ENCODE measurements around the gene ACSS1.

The ACSS1 gene

DNA sequence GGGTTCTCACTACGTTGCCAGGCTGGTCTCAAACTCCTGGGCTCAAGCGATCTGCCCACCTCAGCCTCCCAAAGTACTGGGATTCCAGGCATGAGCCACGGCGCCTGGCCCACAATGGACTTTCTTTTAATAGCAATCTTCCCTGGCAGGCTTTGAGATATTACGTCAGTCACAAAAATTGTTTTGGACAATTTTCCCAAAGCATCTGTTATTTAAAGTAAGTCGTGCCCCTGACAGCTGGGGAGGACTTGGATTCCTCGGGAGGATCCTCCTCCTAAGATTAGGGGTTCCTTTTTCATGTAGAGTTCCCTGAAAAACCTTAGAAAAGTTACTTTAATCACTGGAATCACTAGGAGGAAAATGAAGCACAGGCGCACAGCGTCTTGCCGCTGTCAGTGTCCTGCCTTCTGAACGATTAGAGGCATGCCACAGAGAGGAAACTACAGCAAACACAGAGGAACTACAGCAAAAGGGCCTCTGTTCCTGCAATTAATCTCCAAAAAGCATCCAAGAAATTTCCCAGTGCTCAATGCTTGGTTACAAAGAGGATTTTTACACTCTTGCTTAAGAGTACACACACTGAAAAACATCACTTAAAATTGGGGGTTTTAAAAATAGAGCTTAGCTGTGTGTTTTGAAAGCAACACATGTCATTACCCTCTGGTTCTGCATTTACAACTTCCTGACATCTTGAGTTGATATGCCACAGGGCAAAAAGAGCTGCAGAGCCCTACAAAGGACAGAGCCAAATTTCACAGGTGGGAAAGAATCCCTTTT is 4.5 kb downstream of the ACSS1 start:
- peak; percentile 14 for DNase-seq (ENCODE audit: low spot score)
- no peak overlapping the region for H3K4me3 ChIP-seq (ENCODE audit: severe bottlenecking)
- TF ChIP-seq, protein P1, sequence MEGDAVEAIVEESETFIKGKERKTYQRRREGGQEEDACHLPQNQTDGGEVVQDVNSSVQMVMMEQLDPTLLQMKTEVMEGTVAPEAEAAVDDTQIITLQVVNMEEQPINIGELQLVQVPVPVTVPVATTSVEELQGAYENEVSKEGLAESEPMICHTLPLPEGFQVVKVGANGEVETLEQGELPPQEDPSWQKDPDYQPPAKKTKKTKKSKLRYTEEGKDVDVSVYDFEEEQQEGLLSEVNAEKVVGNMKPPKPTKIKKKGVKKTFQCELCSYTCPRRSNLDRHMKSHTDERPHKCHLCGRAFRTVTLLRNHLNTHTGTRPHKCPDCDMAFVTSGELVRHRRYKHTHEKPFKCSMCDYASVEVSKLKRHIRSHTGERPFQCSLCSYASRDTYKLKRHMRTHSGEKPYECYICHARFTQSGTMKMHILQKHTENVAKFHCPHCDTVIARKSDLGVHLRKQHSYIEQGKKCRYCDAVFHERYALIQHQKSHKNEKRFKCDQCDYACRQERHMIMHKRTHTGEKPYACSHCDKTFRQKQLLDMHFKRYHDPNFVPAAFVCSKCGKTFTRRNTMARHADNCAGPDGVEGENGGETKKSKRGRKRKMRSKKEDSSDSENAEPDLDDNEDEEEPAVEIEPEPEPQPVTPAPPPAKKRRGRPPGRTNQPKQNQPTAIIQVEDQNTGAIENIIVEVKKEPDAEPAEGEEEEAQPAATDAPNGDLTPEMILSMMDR (IDR thresholded peaks at IDR 0.05; ENCODE audit: poor library complexity, severe bottlenecking) = no peak
- H3K36me3 ChIP-seq (ENCODE audit: low read depth) = no peaks in the 10 kb centered on the region
- no peak overlapping the region for H3K27ac ChIP-seq (ENCODE audit: poor library complexity, severe bottlenecking)
- ATAC-seq (ENCODE audit: low read depth) = no peak
- no peaks in the 10 kb centered on the region for H3K4me1 ChIP-seq (ENCODE audit: insufficient read depth, poor library complexity, severe bottlenecking)
- no peaks in the 10 kb centered on the region for H3K27me3 ChIP-seq (ENCODE audit: insufficient read depth, poor library complexity, severe bottlenecking)
- H3K9me3 ChIP-seq (ENCODE audit: severe bottlenecking) = no peaks in the 10 kb centered on the region

DNA sequence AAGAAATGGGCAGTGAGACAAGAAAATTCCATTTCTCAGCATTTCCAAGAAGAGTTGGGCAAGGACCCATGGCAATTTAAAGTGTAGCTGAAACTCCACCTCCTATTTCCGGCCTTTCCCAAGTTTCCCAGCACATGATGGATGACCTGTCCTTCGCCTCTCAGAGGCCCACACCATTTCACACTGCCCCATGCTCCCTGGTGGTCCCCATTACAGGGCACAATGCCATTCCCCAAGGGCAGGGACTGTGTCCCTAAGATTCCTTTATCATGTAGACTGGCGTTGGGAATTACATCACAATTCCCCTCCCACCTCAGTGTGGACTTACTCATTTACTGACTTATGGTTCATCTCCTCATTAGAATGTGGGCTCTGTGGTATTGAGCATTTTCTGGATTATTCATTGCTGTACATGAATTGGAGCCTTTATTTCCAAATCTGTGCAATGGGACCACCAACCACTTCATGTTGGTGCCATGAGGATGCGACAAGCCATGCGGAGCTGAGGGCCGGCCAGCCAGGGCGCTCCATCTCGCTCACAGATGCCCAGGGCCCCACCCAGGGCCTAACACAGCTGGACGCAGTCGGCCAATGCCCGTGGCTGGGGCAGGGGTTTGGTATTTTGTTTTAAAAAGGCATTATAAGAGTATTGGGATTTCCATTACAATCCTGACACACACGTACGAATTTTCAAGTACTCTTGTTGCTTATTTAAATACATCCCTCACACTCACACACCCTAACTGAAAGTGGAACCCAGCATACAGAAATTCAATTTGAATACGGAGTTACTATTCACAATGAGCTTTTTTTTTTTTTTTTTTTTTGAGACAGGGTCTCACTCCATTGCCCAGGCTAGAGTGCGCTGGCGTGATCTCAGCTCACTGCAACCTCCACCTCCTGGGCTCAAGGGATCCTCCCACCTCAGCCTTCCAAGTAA is 5.4 kb downstream of the ACSS1 start:
- H3K4me3 ChIP-seq (ENCODE audit: severe bottlenecking) = no peak overlapping the region
- ATAC-seq (ENCODE audit: low read depth) (no peak), DNase-seq (ENCODE audit: low spot score) (peak; percentile 29)
- no peaks in the 10 kb centered on the region for H3K9me3 ChIP-seq (ENCODE audit: severe bottlenecking)
- no peak overlapping the region for H3K27ac ChIP-seq (ENCODE audit: poor library complexity, severe bottlenecking)
- no peaks in the 10 kb centered on the region for H3K36me3 ChIP-seq (ENCODE audit: low read depth)
- TF ChIP-seq, protein P1 (IDR thresholded peaks at IDR 0.05; ENCODE audit: poor library complexity, severe bottlenecking) = no peak
- no peaks in the 10 kb centered on the region for H3K27me3 ChIP-seq (ENCODE audit: insufficient read depth, poor library complexity, severe bottlenecking)
- H3K4me1 ChIP-seq (ENCODE audit: insufficient read depth, poor library complexity, severe bottlenecking) = no peaks in the 10 kb centered on the region

DNA sequence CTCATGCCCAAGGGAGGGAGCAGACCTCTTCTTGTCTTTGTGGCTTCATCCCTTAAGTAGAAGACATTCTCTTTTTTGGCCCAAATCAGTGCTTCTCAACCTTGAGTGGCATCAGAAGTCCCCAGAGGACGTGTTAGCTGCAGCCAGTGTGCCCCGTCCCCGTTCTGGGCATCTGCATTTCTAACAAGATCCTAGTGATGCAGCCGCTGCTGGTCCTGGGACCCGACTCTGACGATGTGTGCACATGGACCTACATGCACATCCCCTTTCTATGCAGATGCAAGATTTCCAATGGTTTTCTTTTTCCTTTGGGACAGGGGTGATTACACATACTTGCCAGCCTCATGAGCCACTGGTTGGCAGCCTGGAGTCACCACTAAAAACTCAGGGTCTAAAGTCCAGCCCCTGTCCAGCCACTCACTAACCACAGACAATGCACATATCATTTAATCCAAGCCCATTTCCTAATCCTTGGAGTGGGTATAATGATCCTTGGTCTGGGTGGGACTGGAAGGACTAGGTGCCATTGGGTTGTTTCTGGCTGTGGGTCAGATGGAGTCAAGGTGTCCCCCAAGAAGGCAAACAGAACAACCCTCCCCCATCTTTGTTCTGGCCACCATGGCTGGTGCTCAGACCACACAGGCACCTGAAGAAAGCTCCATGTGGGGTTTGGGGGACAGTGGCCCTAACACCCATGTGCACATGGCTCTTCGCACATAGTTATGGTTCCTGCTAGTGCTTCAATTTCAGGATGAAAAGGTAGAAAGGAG is 6.4 kb downstream of the ACSS1 start:
- no peak overlapping the region for H3K4me3 ChIP-seq (ENCODE audit: severe bottlenecking)
- ATAC-seq (ENCODE audit: low read depth) (no peak), DNase-seq (ENCODE audit: low spot score) (peak; percentile 36)
- TF ChIP-seq, protein P1 (IDR thresholded peaks at IDR 0.05; ENCODE audit: poor library complexity, severe bottlenecking) = no peak
- H3K9me3 ChIP-seq (ENCODE audit: severe bottlenecking) = no peaks in the 10 kb centered on the region
- H3K27ac ChIP-seq (ENCODE audit: poor library complexity, severe bottlenecking) = no peak overlapping the region
- H3K36me3 ChIP-seq (ENCODE audit: low read depth) = no peaks in the 10 kb centered on the region
- H3K4me1 ChIP-seq (ENCODE audit: insufficient read depth, poor library complexity, severe bottlenecking) = no peaks in the 10 kb centered on the region
- H3K27me3 ChIP-seq (ENCODE audit: insufficient read depth, poor library complexity, severe bottlenecking) = no peaks in the 10 kb centered on the region

DNA sequence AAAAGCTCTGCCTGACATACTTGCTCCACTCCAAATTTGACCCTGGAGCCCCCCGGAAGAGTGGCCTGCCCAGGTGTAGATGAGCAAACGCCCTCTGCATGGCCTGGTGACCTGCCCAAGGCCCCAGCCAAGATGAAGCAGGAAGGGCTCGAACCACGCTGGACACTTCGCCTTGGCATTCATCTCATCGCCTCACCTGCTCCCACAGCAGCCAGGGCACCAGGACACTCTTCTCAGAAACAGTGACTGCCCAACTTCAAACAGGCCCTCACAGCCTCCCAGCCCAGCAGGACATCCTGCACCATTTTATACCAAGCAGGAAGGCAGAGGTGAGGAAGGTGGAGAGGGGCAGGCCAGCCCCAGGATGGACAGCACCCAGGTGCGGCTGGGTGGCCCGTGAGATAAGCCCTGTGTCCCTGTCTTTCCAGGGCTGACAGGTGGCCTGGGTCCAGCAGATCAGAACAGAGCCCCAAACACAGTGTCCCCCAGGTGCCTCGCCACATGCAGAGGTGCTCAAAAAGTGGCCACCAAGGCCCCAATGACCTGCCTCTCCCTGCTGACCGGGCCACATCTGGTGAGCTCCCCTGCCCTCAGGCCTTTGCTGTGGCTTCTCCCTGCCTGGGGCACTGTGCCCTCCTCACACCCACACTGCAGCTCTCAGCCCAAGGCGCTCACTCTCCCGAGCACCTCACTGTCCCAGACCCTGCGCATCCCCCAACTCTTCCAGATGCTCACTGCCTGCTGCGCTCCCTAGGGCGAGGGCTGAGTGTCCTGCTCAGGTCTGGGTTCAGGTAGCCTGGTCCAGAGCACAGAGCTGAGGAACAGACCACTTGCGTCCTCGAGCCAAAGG is 7.2 kb downstream of the ACSS1 start:
- Histone ChIP-seq H3K36me3 (ENCODE audit: low read depth) (no peaks in the 10 kb centered on the region), H3K4me1 (ENCODE audit: insufficient read depth, poor library complexity, severe bottlenecking) (no peaks in the 10 kb centered on the region), H3K27ac (ENCODE audit: poor library complexity, severe bottlenecking) (no peak overlapping the region), H3K27me3 (ENCODE audit: insufficient read depth, poor library complexity, severe bottlenecking) (no peaks in the 10 kb centered on the region), H3K4me3 (ENCODE audit: severe bottlenecking) (no peak overlapping the region), H3K9me3 (ENCODE audit: severe bottlenecking) (no peaks in the 10 kb centered on the region)
- ATAC-seq (ENCODE audit: low read depth) (no peak), DNase-seq (ENCODE audit: low spot score) (peak; percentile 38)
- TF ChIP-seq, protein P1 (IDR thresholded peaks at IDR 0.05; ENCODE audit: poor library complexity, severe bottlenecking) = no peak
